Tibial artery (tissue), 4 donors: ENCODE results near the gene AXL.
A peak's percentile ranks its signal among the peaks of the same experiment; 100 is the strongest.

Experiments used
- DNase-seq, 2 donors: peaks; one replicate each; pipeline ENCODE4 v3.0.0-alpha.2; 2019
- H3K27ac ChIP-seq, 2 donors: fragments of 200-600 bp; sonication (generic) in 1 of 2; 1 replicate in 1 of 2; 2 replicates in 1 of 2; pipeline ENCODE4 v1.5.1; 2018 to 2019; ENCODE audit warnings: mild to moderate bottlenecking in 1 of 2
- H3K27me3 ChIP-seq, 2 donors: fragments of 200-600 bp; sonication (generic) in 1 of 2; one replicate each; pipeline versions ENCODE4 v1.5.1 to v1.6.0; 2016 to 2019
- H3K36me3 ChIP-seq, 3 donors: fragments of 200-600 bp; sonication (generic) in 2 of 3; one replicate each; pipeline ENCODE4 v1.5.1; 2016 to 2019; ENCODE audit warnings: mild to moderate bottlenecking in 2 of 3
- H3K4me1 ChIP-seq, 4 donors: fragments of 200-600 bp; sonication (generic) in 2 of 4; 1 replicate in 3 of 4; 2 replicates in 1 of 4; pipeline ENCODE4 v1.5.1; 2016 to 2019
- H3K4me3 ChIP-seq, 2 donors: fragments of 200-600 bp; sonication (generic) in 1 of 2; 1 replicate in 1 of 2; 2 replicates in 1 of 2; pipeline ENCODE4 v1.5.1; 2018 to 2019; ENCODE audit warnings: mild to moderate bottlenecking in 2 of 2
- H3K9me3 ChIP-seq, 3 donors: fragments of 200-600 bp; sonication (generic) in 1 of 3; one replicate each; pipeline ENCODE4 v1.5.1; 2016 to 2019
- intact Hi-C: fragments of 100-400 bp; cut with DNase I; formaldehyde crosslinking; loops from one replicate; pipeline ENCODE4 v1.15.0; 2023; ENCODE audit warnings: low total_unique reads
- TF ChIP-seq, protein P1 (sequence below), 2 experiments: fragments of 200-600 bp in 1 of 2; fragments of 450-650 bp in 1 of 2; IDR thresholded peaks; one replicate each; pipeline ENCODE4 v1.5.1; 2017 to 2019; ENCODE audit warnings: antibody characterized with exemption in 2 of 2, mild to moderate bottlenecking in 1 of 2, moderate library complexity in 1 of 2

Gene AXL

DNA sequence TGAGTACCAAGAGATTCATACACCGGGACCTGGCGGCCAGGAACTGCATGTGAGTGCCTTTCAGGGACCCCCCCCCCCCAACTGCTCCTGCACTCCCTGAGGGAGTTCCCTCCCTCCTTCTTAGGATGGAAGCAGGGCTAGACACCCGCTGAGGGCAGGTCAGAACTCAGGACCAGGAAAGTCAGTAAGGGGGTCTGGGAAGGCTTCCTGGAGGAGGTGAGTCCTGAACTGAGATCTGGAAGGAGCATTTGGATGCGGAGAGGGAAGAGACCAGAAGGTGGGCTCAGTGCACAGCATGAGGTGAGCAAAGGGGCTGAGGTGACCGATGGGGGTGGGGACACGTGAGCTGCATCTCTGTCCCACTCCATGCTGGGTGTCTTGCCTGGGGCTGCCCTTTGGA is 34.6 kb downstream of the AXL start:
- no peak overlapping the region for H3K27ac ChIP-seq
- no peak for DNase-seq
- intact Hi-C loops: no loop called here
- peaks cover 88 to 100% (median 90%) of the 10 kb centered on the region in 3 donors for H3K36me3 ChIP-seq
- TF ChIP-seq, protein P1, sequence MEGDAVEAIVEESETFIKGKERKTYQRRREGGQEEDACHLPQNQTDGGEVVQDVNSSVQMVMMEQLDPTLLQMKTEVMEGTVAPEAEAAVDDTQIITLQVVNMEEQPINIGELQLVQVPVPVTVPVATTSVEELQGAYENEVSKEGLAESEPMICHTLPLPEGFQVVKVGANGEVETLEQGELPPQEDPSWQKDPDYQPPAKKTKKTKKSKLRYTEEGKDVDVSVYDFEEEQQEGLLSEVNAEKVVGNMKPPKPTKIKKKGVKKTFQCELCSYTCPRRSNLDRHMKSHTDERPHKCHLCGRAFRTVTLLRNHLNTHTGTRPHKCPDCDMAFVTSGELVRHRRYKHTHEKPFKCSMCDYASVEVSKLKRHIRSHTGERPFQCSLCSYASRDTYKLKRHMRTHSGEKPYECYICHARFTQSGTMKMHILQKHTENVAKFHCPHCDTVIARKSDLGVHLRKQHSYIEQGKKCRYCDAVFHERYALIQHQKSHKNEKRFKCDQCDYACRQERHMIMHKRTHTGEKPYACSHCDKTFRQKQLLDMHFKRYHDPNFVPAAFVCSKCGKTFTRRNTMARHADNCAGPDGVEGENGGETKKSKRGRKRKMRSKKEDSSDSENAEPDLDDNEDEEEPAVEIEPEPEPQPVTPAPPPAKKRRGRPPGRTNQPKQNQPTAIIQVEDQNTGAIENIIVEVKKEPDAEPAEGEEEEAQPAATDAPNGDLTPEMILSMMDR (IDR thresholded peaks at IDR 0.05): no peak
- no peak overlapping the region for H3K4me3 ChIP-seq
- no peaks in the 10 kb centered on the region for H3K9me3 ChIP-seq
- H3K27me3 ChIP-seq: no peaks in the 10 kb centered on the region
- H3K4me1 ChIP-seq: no peaks in the 10 kb centered on the region

DNA sequence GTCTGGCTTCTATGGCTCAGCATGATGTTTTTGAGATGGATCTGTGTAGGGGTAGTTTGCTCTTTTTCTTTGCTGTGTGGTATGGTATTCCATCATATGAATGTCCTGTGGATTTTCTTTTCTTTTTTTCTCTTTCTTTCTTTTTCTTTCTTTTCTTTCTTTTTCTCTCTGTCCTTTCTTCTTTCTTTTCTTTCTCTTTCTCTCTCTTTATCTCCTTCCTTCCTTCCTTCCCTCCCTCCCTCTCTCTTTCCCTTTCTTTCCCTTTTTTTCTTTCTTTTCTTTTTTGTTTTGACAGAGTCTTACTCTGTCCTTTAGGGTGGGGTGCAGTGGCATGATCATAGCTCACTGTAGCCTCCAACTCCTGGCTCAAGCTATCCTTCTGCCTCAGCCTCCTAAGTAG is 36.1 kb downstream of the AXL start:
- no peaks in the 10 kb centered on the region for H3K9me3 ChIP-seq
- H3K27ac ChIP-seq: no peak overlapping the region
- H3K27me3 ChIP-seq: no peaks in the 10 kb centered on the region
- intact Hi-C loops: no loop called here
- H3K4me3 ChIP-seq: no peak overlapping the region
- H3K4me1 ChIP-seq: no peaks in the 10 kb centered on the region
- DNase-seq: no peak
- H3K36me3 ChIP-seq: peaks cover 82 to 100% (median 88%) of the 10 kb centered on the region in 3 donors
- TF ChIP-seq, protein P1 (IDR thresholded peaks at IDR 0.05): no peak

DNA sequence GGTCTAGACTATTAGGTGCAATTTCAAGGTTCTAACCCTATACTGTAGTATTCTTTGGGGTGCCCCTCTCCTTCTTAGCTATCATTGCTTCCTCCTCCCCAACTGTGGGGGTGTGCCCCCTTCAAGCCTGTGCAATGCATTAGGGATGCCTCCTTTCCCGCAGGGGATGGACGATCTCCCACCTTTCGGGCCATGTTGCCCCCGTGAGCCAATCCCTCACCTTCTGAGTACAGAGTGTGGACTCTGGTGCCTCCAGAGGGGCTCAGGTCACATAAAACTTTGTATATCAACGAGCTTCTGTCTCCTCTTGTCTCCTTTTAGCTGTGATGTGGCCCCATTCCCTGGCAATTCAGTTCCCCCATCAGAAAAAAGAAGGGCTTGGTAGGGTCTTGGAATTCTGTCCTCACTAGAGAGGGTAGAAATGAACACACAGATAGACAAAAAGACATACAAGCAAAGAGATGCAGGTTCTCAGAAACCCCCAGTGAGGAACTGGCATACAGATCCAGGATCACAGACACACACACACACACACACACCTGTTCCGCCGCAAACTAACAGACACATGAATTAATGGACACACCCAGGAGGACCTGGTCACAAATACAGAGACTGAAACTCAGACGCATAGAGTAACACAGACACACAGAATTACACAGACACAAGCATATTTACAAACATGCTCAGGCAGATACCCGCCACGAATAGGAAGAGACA is 42.6 kb downstream of the AXL start:
- no peaks in the 10 kb centered on the region for H3K27me3 ChIP-seq
- H3K9me3 ChIP-seq: no peaks in the 10 kb centered on the region
- intact Hi-C loops: loop anchor here (5.0 kb wide), 2 partner anchors 34 to 46 kb away; no protein-coding TSS in a partner anchor
- TF ChIP-seq, protein P1 (IDR thresholded peaks at IDR 0.05): no peak
- H3K4me3 ChIP-seq: peak overlapping the region; percentile 71 to 89
- peaks cover 0 to 21% (median 18%) of the 10 kb centered on the region in 4 donors for H3K4me1 ChIP-seq
- peaks cover 28 to 46% (median 33%) of the 10 kb centered on the region in 3 donors for H3K36me3 ChIP-seq
- peak overlapping the region; percentile 92 to 98 for H3K27ac ChIP-seq
- peak in 1 of 2 donors; percentile 70 for DNase-seq

DNA sequence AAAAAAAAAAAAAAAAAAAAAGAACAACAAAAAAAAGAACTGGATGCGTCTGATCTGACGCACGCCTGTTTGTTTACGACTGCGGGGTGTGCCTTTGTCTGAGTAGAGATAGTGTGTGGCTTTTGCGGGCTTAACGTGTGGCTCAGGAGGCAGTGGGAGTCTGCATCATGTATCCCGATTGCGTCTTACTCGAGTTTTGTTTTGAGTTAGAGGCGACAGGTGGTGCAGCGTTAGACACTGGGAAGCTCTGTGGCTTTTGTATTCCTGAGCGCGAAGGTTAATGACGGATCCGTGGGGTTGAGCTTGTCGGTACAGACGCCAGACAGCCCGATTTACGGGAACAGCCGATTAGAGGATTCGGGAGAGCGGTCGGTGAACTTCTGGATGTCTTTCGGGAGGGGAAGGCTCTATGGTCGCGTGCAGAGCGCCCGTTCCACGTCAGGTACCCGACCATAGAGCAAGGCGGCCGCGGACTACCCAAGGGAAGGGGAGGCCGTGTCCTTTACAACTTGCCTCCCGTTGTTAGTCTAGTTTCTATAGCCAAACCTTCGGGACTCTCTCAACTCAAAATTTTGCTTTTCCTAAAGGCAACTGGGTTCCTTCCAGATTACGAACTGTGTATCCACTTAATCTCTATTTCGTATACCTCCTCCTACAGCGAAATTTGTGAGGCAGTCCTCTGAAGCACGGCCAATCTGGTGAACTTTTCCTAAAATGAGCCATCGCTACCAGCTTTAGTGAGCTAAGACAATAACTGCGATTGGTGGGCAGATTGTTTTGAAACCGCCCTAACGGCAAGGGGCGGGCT is 44.2 kb downstream of the AXL start:
- Histone ChIP-seq H3K4me3 (peak overlapping the region; percentile 71 to 89), H3K27me3 (no peaks in the 10 kb centered on the region), H3K36me3 (peaks cover 19 to 37% (median 20%) of the 10 kb centered on the region in 3 donors), H3K4me1 (peaks cover 0 to 32% (median 30%) of the 10 kb centered on the region in 4 donors), H3K27ac (peak overlapping the region; percentile 92 to 98), H3K9me3 (no peaks in the 10 kb centered on the region)
- DNase-seq: peak; percentile 72 to 85
- intact Hi-C loops: loop anchor here (1.0 to 5.0 kb wide), 3 partner anchors 36 to 57 kb away; no protein-coding TSS in a partner anchor
- TF ChIP-seq, protein P1 (IDR thresholded peaks at IDR 0.05): no peak

DNA sequence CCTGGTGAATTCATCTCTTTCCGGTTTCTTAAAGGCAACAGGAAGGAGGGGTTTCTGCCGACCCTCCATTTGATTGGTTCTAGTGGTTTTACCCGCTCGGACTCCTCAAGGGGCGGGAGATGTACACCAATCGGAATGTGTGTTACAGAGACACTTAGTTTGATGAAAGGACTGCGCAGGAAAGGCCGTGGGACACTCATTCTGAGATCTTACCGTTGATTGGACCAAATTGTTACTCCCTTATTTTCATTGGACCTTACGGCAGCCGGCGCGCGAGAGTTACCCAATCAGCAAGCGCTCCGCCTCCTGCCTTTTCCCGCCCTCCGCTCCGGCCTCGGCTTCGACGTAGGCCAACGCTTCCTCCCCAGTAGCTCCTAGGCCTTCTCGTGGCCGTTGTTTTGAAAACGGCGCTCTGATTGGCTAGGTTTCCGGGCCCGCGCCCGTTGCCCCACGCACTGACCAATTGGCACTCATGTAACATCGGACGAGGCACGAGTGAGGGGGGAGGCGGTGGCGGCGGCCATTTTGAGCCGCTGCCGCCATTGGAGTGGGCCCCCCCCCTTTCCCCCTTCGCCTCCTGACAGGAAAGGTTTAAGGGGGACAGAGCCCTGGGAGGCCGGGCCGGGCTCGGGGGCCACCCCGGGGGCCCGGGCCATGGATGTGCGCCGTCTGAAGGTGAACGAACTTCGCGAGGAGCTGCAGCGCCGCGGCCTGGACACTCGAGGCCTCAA is 45.0 kb downstream of the AXL start, which contains the start of gene HNRNPUL1:
Gene HNRNPUL1 (plus strand): TSS at position 523 of the 731 bp plus-strand sequence. CDS start 132 bp downstream, at position 655.
- H3K4me3 ChIP-seq: peak within 1 kb of the TSS; percentile 89 to 93
- intact Hi-C loops: loop anchor here (1.0 to 5.0 kb wide), 3 partner anchors 37 to 58 kb away; no protein-coding TSS in a partner anchor

More for the DNA sequence above, 45.0 kb downstream of the AXL start, which contains the start of gene HNRNPUL1:
- no peaks in the 10 kb centered on the region for H3K9me3 ChIP-seq
- no peaks in the 10 kb centered on the region for H3K27me3 ChIP-seq
- H3K36me3 ChIP-seq: peaks cover 19 to 37% (median 20%) of the 10 kb centered on the region in 3 donors
- DNase-seq: peak; percentile 99 to 100
- TF ChIP-seq, protein P1 (IDR thresholded peaks at IDR 0.05): peak; percentile 23 to 31
- peak within 1 kb of the TSS; percentile 97 to 98 for H3K27ac ChIP-seq
- H3K4me1 ChIP-seq: peaks cover 0 to 32% (median 30%) of the 10 kb centered on the region in 4 donors
